Breast epithelium (tissue), 4 donors: ENCODE data around the gene IL3RA. TPM values are rescaled to one million over a fixed set of nuclear protein-coding genes. Genes with fewer than 3 reads are reported as not detected.

Experiments
- DNase-seq, 2 donors: peaks; one replicate each; pipeline ENCODE4 v3.0.0-alpha.2; 2019; ENCODE audit warnings: low spot score in 2 of 2
- H3K27ac ChIP-seq, 2 donors: fragments of 200-600 bp; sonication (generic) in 1 of 2; one replicate each; pipeline ENCODE4 v1.5.1; 2016 to 2019; ENCODE audit warnings: mild to moderate bottlenecking in 1 of 2
- H3K27me3 ChIP-seq, 2 donors: fragments of 200-600 bp; sonication (generic) in 1 of 2; one replicate each; pipeline versions ENCODE4 v1.5.1 to v1.6.0; 2017 to 2019; ENCODE audit warnings: control low read depth in 1 of 2, mild to moderate bottlenecking in 1 of 2
- H3K36me3 ChIP-seq: fragments of 200-600 bp; one replicate; pipeline ENCODE4 v1.5.1; 2019
- H3K4me1 ChIP-seq, 2 donors: fragments of 200-600 bp; sonication (generic); one replicate each; pipeline ENCODE4 v1.5.1; 2016 to 2019; ENCODE audit warnings: control low read depth in 1 of 2
- H3K4me3 ChIP-seq, 3 donors: fragments of 200-600 bp; sonication (generic); 1 replicate in 2 of 3; 2 replicates in 1 of 3; pipeline ENCODE4 v1.5.1; 2016 to 2019; ENCODE audit warnings: mild to moderate bottlenecking in 3 of 3, moderate library complexity in 2 of 3
- H3K9me3 ChIP-seq, 2 donors: fragments of 200-600 bp; sonication (generic) in 1 of 2; one replicate each; pipeline ENCODE4 v1.5.1; 2016 to 2019; ENCODE audit warnings: control low read depth in 1 of 2
- CTCF ChIP-seq, 3 donors: fragments of 450-650 bp; IDR thresholded peaks; one replicate each; pipeline ENCODE4 v1.5.1; 2016 to 2017; ENCODE audit warnings: antibody characterized with exemption in 3 of 3, mild to moderate bottlenecking in 3 of 3, moderate library complexity in 3 of 3
- POLR2A ChIP-seq: fragments of 450-650 bp; IDR thresholded peaks from one replicate; pipeline ENCODE4 v1.6.1; 2016; ENCODE audit warnings: antibody characterized with exemption, mild to moderate bottlenecking, moderate library complexity
- POLR2AphosphoS5 ChIP-seq, 3 donors: sonication (generic); formaldehyde crosslinking; IDR thresholded peaks; one replicate each; pipeline ENCODE4 v1.6.1; 2017; ENCODE audit warnings: antibody characterized with exemption in 3 of 3
- intact Hi-C: fragments of 100-400 bp; cut with DNase I; formaldehyde crosslinking; loops from one replicate; pipeline ENCODE4 v1.15.1; 2023; ENCODE audit warnings: low total_unique reads
- total RNA-seq, 3 donors: library from RNA; depleted of rRNA; stranded (reverse); fragments of >200 nt; gene quantifications; one replicate each; pipeline ENCODE4 v1.1.0, GENCODE V29; 2016

The IL3RA gene
- total RNA-seq, 3 donors from 2014 or later: 2.9 to 7.5 (median 7.4) TPM

GRCh38 chrX:1395646-1396216, 59.1 kb downstream of the IL3RA start:
- H3K4me3 ChIP-seq: no peak overlapping the region
- H3K9me3 ChIP-seq: no peaks in the 10 kb centered on the region
- no peaks in the 10 kb centered on the region for H3K36me3 ChIP-seq
- no peak for TF ChIP-seq POLR2A
- TF ChIP-seq CTCF (IDR thresholded peaks at IDR 0.05): no peak
- no peak for TF ChIP-seq POLR2AphosphoS5 (IDR thresholded peaks at IDR 0.05)
- H3K27ac ChIP-seq: no peak overlapping the region
- H3K27me3 ChIP-seq: no peaks in the 10 kb centered on the region
- intact Hi-C loops: loop anchor here (10.0 kb wide), 1 partner anchor 199 kb away; the partner anchor contains the start of gene AKAP17A
- no peak for DNase-seq
- peaks cover 0 to 3% of the 10 kb centered on the region in 2 donors for H3K4me1 ChIP-seq

GRCh38 chrX:1397001-1397400, 60.4 kb downstream of the IL3RA start:
- Histone ChIP-seq H3K27ac (no peak overlapping the region), H3K27me3 (no peaks in the 10 kb centered on the region), H3K4me1 (no peaks in the 10 kb centered on the region), H3K9me3 (no peaks in the 10 kb centered on the region), H3K36me3 (no peaks in the 10 kb centered on the region), H3K4me3 (no peak overlapping the region)
- TF ChIP-seq POLR2A: no peak
- TF ChIP-seq CTCF (IDR thresholded peaks at IDR 0.05): no peak
- no peak for TF ChIP-seq POLR2AphosphoS5 (IDR thresholded peaks at IDR 0.05)
- intact Hi-C loops: loop anchor here (10.0 kb wide), 1 partner anchor 198 kb away; the partner anchor contains the start of gene AKAP17A
- no peak for DNase-seq

GRCh38 chrX:1397441-1398270, 61.1 kb downstream of the IL3RA start:
- DNase-seq: peak in 1 of 2 donors; percentile 34
- intact Hi-C loops: loop anchor here (10.0 kb wide), 1 partner anchor 197 kb away; the partner anchor contains the start of gene AKAP17A
- TF ChIP-seq POLR2AphosphoS5 (IDR thresholded peaks at IDR 0.05) (no peak), POLR2A (no peak), CTCF (IDR thresholded peaks at IDR 0.05) (no peak)
- H3K27ac ChIP-seq: no peak overlapping the region
- no peaks in the 10 kb centered on the region for H3K27me3 ChIP-seq
- H3K9me3 ChIP-seq: no peaks in the 10 kb centered on the region
- no peak overlapping the region for H3K4me3 ChIP-seq
- H3K4me1 ChIP-seq: no peaks in the 10 kb centered on the region
- H3K36me3 ChIP-seq: no peaks in the 10 kb centered on the region

DNA sequence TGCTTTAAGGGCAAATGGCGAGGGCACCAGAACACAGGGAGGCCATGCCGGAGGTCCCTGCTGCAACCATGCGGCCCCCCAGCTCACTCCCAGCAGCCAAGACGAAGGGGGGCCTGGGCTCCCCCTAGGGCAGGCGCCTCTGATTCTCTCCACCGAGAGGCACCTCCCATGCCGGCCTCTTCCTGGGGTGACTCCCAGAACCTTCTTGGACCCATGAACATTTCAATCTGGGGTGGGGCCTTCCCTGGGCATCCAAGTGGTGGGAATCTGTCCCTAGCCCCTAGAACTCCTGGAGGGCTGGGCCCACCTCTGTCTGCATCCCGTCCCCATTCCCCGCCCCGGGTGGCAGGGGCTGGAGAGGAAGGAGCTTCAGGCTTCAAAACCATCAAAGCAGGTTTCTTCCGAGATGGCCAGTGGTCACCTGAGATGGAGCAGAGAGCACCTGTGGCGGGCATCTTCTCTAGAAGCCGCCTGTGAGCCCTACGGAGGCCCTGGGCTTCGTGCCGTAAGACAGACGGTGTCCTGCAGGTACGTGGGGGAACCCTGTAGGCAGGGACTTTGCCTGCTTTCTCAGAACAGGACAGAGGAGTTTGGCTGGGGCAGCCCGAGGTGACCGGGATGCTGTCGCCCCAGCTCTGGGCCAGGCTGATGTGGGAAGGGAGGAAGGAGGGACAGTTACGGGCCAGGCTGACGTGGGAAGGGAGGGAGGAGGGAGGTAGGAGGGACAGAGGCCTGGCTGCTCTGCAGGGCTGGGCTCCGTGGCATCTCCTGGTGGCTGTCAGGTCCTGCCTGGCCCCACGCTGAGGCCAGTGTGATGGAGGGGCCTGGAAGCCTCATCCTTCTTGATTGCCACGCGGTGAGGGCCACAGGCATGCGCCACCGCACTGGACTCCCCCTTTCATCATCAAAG, 62.1 kb downstream of the IL3RA start:
- H3K9me3 ChIP-seq: no peaks in the 10 kb centered on the region
- no peak for DNase-seq
- intact Hi-C loops: loop anchor here (10.0 kb wide), 1 partner anchor 196 kb away; the partner anchor contains the start of gene AKAP17A
- H3K36me3 ChIP-seq: peaks cover 4% of the 10 kb centered on the region
- H3K4me3 ChIP-seq: no peak overlapping the region
- TF ChIP-seq POLR2AphosphoS5 (IDR thresholded peaks at IDR 0.05): no peak
- no peak for TF ChIP-seq CTCF (IDR thresholded peaks at IDR 0.05)
- no peak for TF ChIP-seq POLR2A
- no peak overlapping the region for H3K27ac ChIP-seq
- no peaks in the 10 kb centered on the region for H3K4me1 ChIP-seq
- H3K27me3 ChIP-seq: no peaks in the 10 kb centered on the region
